ENCODE data around the gene UGT1A5.

- TF ChIP-seq POLR2A (IDR thresholded peaks at IDR 0.05) = no peak
- no peak for TF ChIP-seq CTCF (IDR thresholded peaks at IDR 0.05)
Measured at GRCh38 chr2:233705911-233706506, 6.7 kb upstream of the UGT1A5 start.
